Body of pancreas (tissue), 4 donors: Measurements from ENCODE around the gene ABHD6. TPM values are rescaled to one million over a fixed set of nuclear protein-coding genes. Genes with fewer than 3 reads are reported as not detected.

Experiments
- ATAC-seq: fragments of 150-250 bp; one replicate; pipeline ENCODE4 v1.9.1; 2016
- DNase-seq, 4 donors: peaks; one replicate each; pipeline ENCODE4 v3.0.0-alpha.2; 2019
- H3K27ac ChIP-seq, 4 donors: fragments of 200-600 bp; sonication (generic); 1 replicate in 3 of 4; 2 replicates in 1 of 4; pipeline versions ENCODE4 v1.5.1 to v1.6.1; 2016 to 2019; ENCODE audit warnings: mild to moderate bottlenecking in 1 of 4, mixed read lengths in 1 of 4, moderate library complexity in 1 of 4
- H3K27me3 ChIP-seq, 2 donors: fragments of 200-600 bp; sonication (generic); one replicate each; pipeline ENCODE4 v1.6.0; 2016; ENCODE audit warnings: mild to moderate bottlenecking in 1 of 2
- H3K36me3 ChIP-seq, 2 donors: fragments of 200-600 bp; sonication (generic); replicated peaks in 1 of 2; 2 replicates each; pipeline ENCODE4 v1.5.1; 2016; ENCODE audit warnings: low read depth in 2 of 2; ENCODE audit not compliant: insufficient read depth in 1 of 2
- H3K4me1 ChIP-seq: fragments of 200-600 bp; sonication (generic); one replicate; pipeline ENCODE4 v1.6.0; 2016
- H3K4me3 ChIP-seq, 2 donors: fragments of 200-600 bp; sonication (generic); 1 replicate in 1 of 2; 2 replicates in 1 of 2; pipeline ENCODE4 v1.5.1; 2016 to 2019
- H3K9me3 ChIP-seq, 3 donors: fragments of 200-600 bp; sonication (generic); 1 replicate in 2 of 3; 2 replicates in 1 of 3; pipeline ENCODE4 v1.5.1; 2016
- CTCF ChIP-seq, 7 experiments: fragments of 450-650 bp in 4 of 7; fragments of 200-600 bp in 3 of 7; sonication (generic) in 3 of 7; IDR thresholded peaks; one replicate each; pipeline ENCODE4 v1.5.1; 2016 to 2019; ENCODE audit warnings: antibody characterized with exemption in 7 of 7
- POLR2A ChIP-seq, 3 donors: fragments of 450-650 bp; IDR thresholded peaks; one replicate each; pipeline ENCODE4 v1.6.1; 2016; ENCODE audit warnings: antibody characterized with exemption in 3 of 3, mild to moderate bottlenecking in 2 of 3
- WGBS, 2 donors: methylation state at CpG; one replicate each; pipeline ENCODE4 v1.1.5; 2017; 5-methylcytosine and 5-hydroxymethylcytosine counted together
- intact Hi-C: fragments of 100-400 bp; cut with DNase I; formaldehyde crosslinking; loops from one replicate; pipeline ENCODE4 v1.15.1; 2023
- total RNA-seq, 2 donors: library from RNA; depleted of rRNA; stranded (reverse); fragments of >200 nt; gene quantifications; one replicate each; pipeline ENCODE4 v1.1.0, GENCODE V29; 2016

ABHD6 gene
- total RNA-seq, 2 donors from 2014 or later = 5.3 to 6.2 TPM

- Histone ChIP-seq H3K4me3 (no peak overlapping the region), H3K9me3 (no peaks in the 10 kb centered on the region), H3K4me1 (no peaks in the 10 kb centered on the region), H3K27ac (no peak overlapping the region), H3K27me3 (no peaks in the 10 kb centered on the region), H3K36me3 (no peaks in the 10 kb centered on the region)
- intact Hi-C loops = no loop called here
- WGBS, 2 donors = 63 to 85% methylated on average over 10 of the region's 10 CpGs
- DNase-seq (no peak), ATAC-seq (no peak)
- TF ChIP-seq CTCF (IDR thresholded peaks at IDR 0.05) (no peak), POLR2A (IDR thresholded peaks at IDR 0.05) (no peak)
Observed at GRCh38 chr3:58292866-58293265, 55.3 kb downstream of the ABHD6 start.

GRCh38 chr3:58293516-58293915 is 55.9 kb downstream of the ABHD6 start:
- intact Hi-C loops = no loop called here
- WGBS, 2 donors = 17 to 57% methylated on average over 2 to 9 of the region's 9 CpGs
- ATAC-seq = no peak

GRCh38 chr3:58296269-58296668 is 58.7 kb downstream of the ABHD6 start:
- H3K27me3 ChIP-seq = no peaks in the 10 kb centered on the region
- 37 to 50% methylated on average over 3 to 5 of the region's 5 CpGs for WGBS, 2 donors
- no peaks in the 10 kb centered on the region for H3K36me3 ChIP-seq
- H3K4me1 ChIP-seq = no peaks in the 10 kb centered on the region
- no peak for DNase-seq
- TF ChIP-seq POLR2A (IDR thresholded peaks at IDR 0.05) = no peak
- H3K27ac ChIP-seq = no peak overlapping the region
- H3K4me3 ChIP-seq = no peak overlapping the region
- H3K9me3 ChIP-seq = no peaks in the 10 kb centered on the region
- ATAC-seq = no peak
- intact Hi-C loops = loop anchor here (5.0 kb wide), 2 partner anchors 104 to 289 kb away; partner anchors contain the start of gene FLNB

More at GRCh38 chr3:58293516-58293915, 55.9 kb downstream of the ABHD6 start:
- DNase-seq = no peak
- H3K36me3 ChIP-seq = no peaks in the 10 kb centered on the region
- H3K27me3 ChIP-seq = no peaks in the 10 kb centered on the region
- TF ChIP-seq POLR2A (IDR thresholded peaks at IDR 0.05) (no peak), CTCF (IDR thresholded peaks at IDR 0.05) (no peak)
- no peak overlapping the region for H3K4me3 ChIP-seq
- no peaks in the 10 kb centered on the region for H3K9me3 ChIP-seq
- H3K4me1 ChIP-seq = no peaks in the 10 kb centered on the region
- no peak overlapping the region for H3K27ac ChIP-seq

DNA sequence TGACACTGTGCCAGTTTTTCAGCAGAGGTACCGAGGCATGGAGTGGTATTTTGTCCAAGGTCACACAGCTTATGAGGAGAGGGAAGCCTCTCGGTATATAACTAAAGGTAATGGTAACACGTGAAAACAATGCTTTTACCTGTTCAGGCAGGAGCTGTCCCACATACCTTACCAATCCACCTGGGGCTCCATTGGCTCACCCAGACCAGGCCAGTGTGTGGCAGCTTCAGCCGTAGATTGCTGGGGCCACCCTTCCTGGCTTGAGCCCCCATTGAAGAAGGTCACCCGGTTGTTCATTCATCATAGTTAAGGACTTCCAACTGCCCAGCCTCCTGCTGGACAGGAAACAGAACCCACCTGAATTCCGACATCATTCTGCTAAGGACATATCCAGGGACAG is 59.3 kb downstream of the ABHD6 start:
- no peak for TF ChIP-seq POLR2A (IDR thresholded peaks at IDR 0.05)
- no peak for TF ChIP-seq CTCF (IDR thresholded peaks at IDR 0.05)
- Histone ChIP-seq H3K36me3 (no peaks in the 10 kb centered on the region), H3K27ac (no peak overlapping the region), H3K4me3 (no peak overlapping the region), H3K9me3 (no peaks in the 10 kb centered on the region), H3K27me3 (no peaks in the 10 kb centered on the region), H3K4me1 (no peaks in the 10 kb centered on the region)
- intact Hi-C loops = loop anchor here (5.0 kb wide), 2 partner anchors 105 to 290 kb away; partner anchors contain the start of gene FLNB
- no peak for DNase-seq
- ATAC-seq = no peak
- WGBS, 2 donors = 35 to 50% methylated on average over 5 to 6 of the region's 6 CpGs

DNA sequence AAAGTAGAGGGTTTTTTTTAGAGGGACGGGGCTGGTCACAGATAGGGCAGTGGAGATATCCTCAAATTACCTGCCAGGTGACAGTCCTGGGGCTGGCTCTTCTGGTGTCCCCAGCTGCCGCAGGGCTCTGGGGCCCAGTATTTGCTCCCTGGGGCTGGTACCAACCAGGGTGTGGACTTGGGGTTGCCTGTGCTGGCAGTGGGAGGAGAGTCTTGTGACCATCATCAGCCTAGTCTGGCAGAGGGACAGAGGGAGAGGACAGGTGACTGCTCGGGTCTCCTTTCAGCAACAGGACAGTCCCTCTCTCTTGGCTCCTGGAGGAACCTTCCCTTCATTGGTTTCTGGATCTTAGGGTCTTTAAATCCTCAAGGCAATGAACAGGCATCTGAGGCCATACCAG is 60.6 kb downstream of the ABHD6 start:
- intact Hi-C loops = loop anchor here (5.0 kb wide), 2 partner anchors 106 to 291 kb away; partner anchors contain the start of gene FLNB
- Histone ChIP-seq H3K27me3 (no peaks in the 10 kb centered on the region), H3K9me3 (no peaks in the 10 kb centered on the region), H3K4me3 (no peak overlapping the region), H3K4me1 (no peaks in the 10 kb centered on the region), H3K27ac (no peak overlapping the region), H3K36me3 (no peaks in the 10 kb centered on the region)
- 37 to 50% methylated on average over 3 of the region's 3 CpGs for WGBS, 2 donors
- no peak for ATAC-seq
- DNase-seq = no peak
- TF ChIP-seq CTCF (IDR thresholded peaks at IDR 0.05) (no peak), POLR2A (IDR thresholded peaks at IDR 0.05) (no peak)
